Esophagus muscularis mucosa (tissue), 4 donors: ENCODE results near the gene RXRA.

ENCODE experiments used
- CTCF ChIP-seq, 3 experiments: fragments of 200-600 bp in 2 of 3; fragments of 450-650 bp in 1 of 3; sonication (generic) in 2 of 3; IDR thresholded peaks; one replicate each; pipeline ENCODE4 v1.5.1; 2017 to 2019; ENCODE audit warnings: antibody characterized with exemption in 3 of 3, mild to moderate bottlenecking in 2 of 3, moderate library complexity in 1 of 3
- EP300 ChIP-seq: sonication (generic); formaldehyde crosslinking; IDR thresholded peaks from one replicate; pipeline ENCODE4 v1.6.1; 2017; ENCODE audit warnings: antibody characterized with exemption
- POLR2A ChIP-seq: fragments of 450-650 bp; IDR thresholded peaks from one replicate; pipeline ENCODE4 v1.6.1; 2017; ENCODE audit warnings: antibody characterized with exemption, moderate library complexity, mild to moderate bottlenecking, low read depth
- POLR2AphosphoS5 ChIP-seq, 2 donors: sonication (generic); formaldehyde crosslinking; IDR thresholded peaks; one replicate each; pipeline ENCODE4 v1.6.1; 2017; ENCODE audit warnings: antibody characterized with exemption in 2 of 2

- TF ChIP-seq CTCF (IDR thresholded peaks at IDR 0.05) (no peak), POLR2A (no peak), EP300 (no peak), POLR2AphosphoS5 (IDR thresholded peaks at IDR 0.05) (no peak)
Measured at GRCh38 chr9:134331186-134332025, 5.2 kb downstream of the RXRA start.
